H1 (cell line): ENCODE measurements around the gene COL2A1. TPM values are rescaled to one million over a fixed set of nuclear protein-coding genes. Genes with fewer than 3 reads are reported as not detected.

Experiments used
- CTCF ChIA-PET: fragments of 300-600 bp; sonication (Branson Sonifier 250); formaldehyde crosslinking; loops from one replicate; lab custom pipeline; 2021; ENCODE audit not compliant: partially characterized antibody; lab: Charles Lee
- POLR2A ChIA-PET: fragments of 300-600 bp; sonication (Branson Sonifier 250); formaldehyde crosslinking; loops from one replicate; lab custom pipeline; 2021; ENCODE audit warnings: inconsistent platforms; ENCODE audit not compliant: partially characterized antibody; lab: Charles Lee
- DNase-seq, 2 experiments: peaks; one replicate each; pipeline versions ENCODE4 v3.0.0 to v3.0.0-alpha.2; 2010 to 2022; ENCODE audit warnings: low spot score in 2 of 2, low read depth in 1 of 2, mixed read lengths in 1 of 2
- FAIRE-seq: peaks from 2 replicates; lab custom pipeline; 2011; peaks lifted over from hg19 to GRCh38; lab: Jason Lieb, UNC
- H2AFZ ChIP-seq: 2 replicates; pipeline ENCODE4 v1.8.1; 2012; ENCODE audit warnings: low read length, inconsistent platforms
- H2AK5ac ChIP-seq: 2 replicates; pipeline ENCODE4 v1.6.1; 2013; ENCODE audit warnings: low read depth, low read length
- H2BK120ac ChIP-seq: replicated peaks from 2 replicates; pipeline ENCODE3; 2013; ENCODE audit warnings: low read depth, low read length, inconsistent platforms
- H2BK12ac ChIP-seq: 2 replicates; pipeline ENCODE4 v1.6.1; 2013; ENCODE audit warnings: low read depth, low read length
- H2BK15ac ChIP-seq: 2 replicates; pipeline ENCODE4 v1.6.1; 2013; ENCODE audit warnings: low read length
- H2BK20ac ChIP-seq: 2 replicates; pipeline ENCODE4 v1.6.1; 2013; ENCODE audit warnings: low read length
- H2BK5ac ChIP-seq: 2 replicates; pipeline ENCODE4 v1.6.1; 2013; ENCODE audit warnings: low read depth, low read length
- H3K14ac ChIP-seq: 2 replicates; pipeline ENCODE4 v1.6.1; 2013; ENCODE audit warnings: inconsistent platforms; ENCODE audit not compliant: insufficient read length
- H3K18ac ChIP-seq: 2 replicates; pipeline ENCODE4 v1.6.1; 2013; ENCODE audit warnings: low read length; ENCODE audit errors: extremely low read depth
- H3K23ac ChIP-seq: 2 replicates; pipeline ENCODE4 v1.6.1; 2013; ENCODE audit warnings: inconsistent platforms; ENCODE audit not compliant: insufficient read length
- H3K23me2 ChIP-seq: 2 replicates; pipeline ENCODE4 v1.6.1; 2013; ENCODE audit warnings: low read depth, low read length
- H3K27ac ChIP-seq: 2 replicates; pipeline ENCODE4 v1.6.1; 2011; ENCODE audit warnings: low read depth, low read length, inconsistent platforms
- H3K27me3 ChIP-seq, 4 experiments: replicated peaks in 1 of 4; 1 replicate in 1 of 4; 2 replicates in 3 of 4; pipeline versions ENCODE4 v1.6.1 to v1.8.1; 2011 to 2013; ENCODE audit warnings: low read length in 3 of 4, mild to moderate bottlenecking in 3 of 4, inconsistent platforms in 2 of 4, mixed read lengths in 2 of 4, moderate library complexity in 1 of 4; ENCODE audit not compliant: control insufficient read depth in 3 of 4, insufficient read depth in 3 of 4; ENCODE audit errors: extremely low read depth in 1 of 4
- H3K36me3 ChIP-seq, 4 experiments: 2 replicates each; pipeline versions ENCODE4 v1.6.1 to v1.8.1; 2011 to 2013; ENCODE audit warnings: mild to moderate bottlenecking in 4 of 4, low read length in 3 of 4, moderate library complexity in 2 of 4, control low read depth in 1 of 4, inconsistent platforms in 1 of 4; ENCODE audit not compliant: insufficient read depth in 4 of 4, control insufficient read depth in 2 of 4
- H3K4ac ChIP-seq: replicated peaks from 2 replicates; pipeline ENCODE3; 2013; ENCODE audit warnings: low read length, low read depth, mixed read lengths, inconsistent platforms; ENCODE audit not compliant: insufficient read length
- H3K4me1 ChIP-seq, 4 experiments: replicated peaks in 1 of 4; 1 replicate in 1 of 4; 2 replicates in 3 of 4; pipeline versions ENCODE4 v1.6.1 to v1.8.1; 2011 to 2013; ENCODE audit warnings: low read length in 3 of 4, inconsistent platforms in 2 of 4, mixed read lengths in 1 of 4; ENCODE audit not compliant: insufficient read depth in 4 of 4, control insufficient read depth in 3 of 4
- H3K4me2 ChIP-seq, 2 experiments: 2 replicates each; pipeline versions ENCODE4 v1.6.1 to v1.8.1; 2011 to 2013; ENCODE audit warnings: low read depth in 2 of 2, low read length in 2 of 2, control low read depth in 1 of 2, inconsistent platforms in 1 of 2, mild to moderate bottlenecking in 1 of 2; ENCODE audit not compliant: insufficient read depth in 1 of 2
- H3K4me3 ChIP-seq, 4 experiments: fragments of 200-600, 300-600 bp in 1 of 4; sonication (generic), shearing (Covaris generic), sonication (Bioruptor Twin) in 1 of 4; 2 replicates each; pipeline versions ENCODE4 v1.5.1 to v1.8.1; 2011 to 2016; ENCODE audit warnings: low read length in 4 of 4, low read depth in 3 of 4, control low read depth in 2 of 4, inconsistent platforms in 2 of 4, mild to moderate bottlenecking in 2 of 4, mixed read lengths in 1 of 4, moderate library complexity in 1 of 4; ENCODE audit not compliant: insufficient read depth in 2 of 4; ENCODE audit errors: extremely low read depth in 1 of 4
- H3K56ac ChIP-seq: replicated peaks from 2 replicates; pipeline ENCODE3; 2013; ENCODE audit warnings: low read depth, mild to moderate bottlenecking, mixed read lengths, low read length, inconsistent platforms; ENCODE audit not compliant: insufficient read length
- H3K79me1 ChIP-seq: 2 replicates; pipeline ENCODE4 v1.6.1; 2013; ENCODE audit warnings: low read depth, low read length, control low read depth
- H3K79me2 ChIP-seq, 2 experiments: 2 replicates each; pipeline versions ENCODE4 v1.6.1 to v1.8.1; 2012 to 2013; ENCODE audit warnings: low read length in 2 of 2, mild to moderate bottlenecking in 2 of 2, inconsistent platforms in 1 of 2; ENCODE audit not compliant: insufficient read depth in 2 of 2, control insufficient read depth in 1 of 2
- H3K9ac ChIP-seq, 4 experiments: replicated peaks in 1 of 4; 1 replicate in 1 of 4; 2 replicates in 3 of 4; pipeline versions ENCODE4 v1.6.1 to v1.8.1; 2011 to 2013; ENCODE audit warnings: low read depth in 3 of 4, low read length in 3 of 4, control low read depth in 2 of 4, mild to moderate bottlenecking in 2 of 4, moderate library complexity in 2 of 4, inconsistent platforms in 1 of 4; ENCODE audit errors: extremely low read depth in 1 of 4
- H3K9me3 ChIP-seq, 2 experiments: 2 replicates each; pipeline versions ENCODE4 v1.6.1 to v1.8.1; 2012 to 2013; ENCODE audit warnings: mild to moderate bottlenecking in 2 of 2, moderate library complexity in 2 of 2, control low read depth in 1 of 2, inconsistent platforms in 1 of 2, low read depth in 1 of 2, low read length in 1 of 2, mixed read lengths in 1 of 2; ENCODE audit not compliant: insufficient read depth in 2 of 2
- H4K20me1 ChIP-seq, 2 experiments: replicated peaks in 1 of 2; 2 replicates each; pipeline versions ENCODE3 to v1.8.1; 2011 to 2013; ENCODE audit warnings: inconsistent platforms in 2 of 2, low read length in 2 of 2, mild to moderate bottlenecking in 1 of 2; ENCODE audit not compliant: insufficient read depth in 2 of 2, control insufficient read depth in 1 of 2
- H4K5ac ChIP-seq: 2 replicates; pipeline ENCODE4 v1.6.1; 2013; ENCODE audit warnings: low read length, low read depth, mixed read lengths, inconsistent platforms; ENCODE audit not compliant: insufficient read length
- H4K8ac ChIP-seq: 2 replicates; pipeline ENCODE4 v1.8.0; 2013; ENCODE audit warnings: mild to moderate bottlenecking, moderate library complexity, low read length, inconsistent platforms; ENCODE audit not compliant: insufficient read depth; ENCODE audit errors: extremely low read depth
- H4K91ac ChIP-seq: replicated peaks from 2 replicates; pipeline ENCODE3; 2013; ENCODE audit warnings: low read length, mixed read lengths, inconsistent platforms; ENCODE audit not compliant: insufficient read length
- EGR1 ChIP-seq: IDR thresholded peaks from 2 replicates; pipeline ENCODE4 v1.6.1; 2011; ENCODE audit warnings: low read depth, low read length, borderline replicate concordance
- GTF2F1 ChIP-seq: IDR thresholded peaks from 2 replicates; pipeline ENCODE4 v1.6.1; 2012; ENCODE audit warnings: low read depth, low read length, improper control_type of control experiment, borderline replicate concordance
- RAD21 ChIP-seq, 2 experiments: IDR thresholded peaks in 1 of 2; conservative IDR thresholded peaks in 1 of 2; 2 replicates each; pipeline ENCODE4 v1.6.1; 2011; ENCODE audit warnings: low read depth in 2 of 2, low read length in 2 of 2, improper control_type of control experiment in 1 of 2, inconsistent platforms in 1 of 2, mild to moderate bottlenecking in 1 of 2, moderate library complexity in 1 of 2
- SIN3A ChIP-seq, 2 experiments: IDR thresholded peaks in 1 of 2; conservative IDR thresholded peaks in 1 of 2; 2 replicates each; pipeline ENCODE4 v1.6.1; 2011 to 2012; ENCODE audit warnings: low read length in 2 of 2, improper control_type of control experiment in 1 of 2, low read depth in 1 of 2, mild to moderate bottlenecking in 1 of 2
- SIRT6 ChIP-seq: IDR thresholded peaks from one replicate; pipeline ENCODE4 v1.7.1; 2012; ENCODE audit warnings: low read length, inconsistent platforms
- SUZ12 ChIP-seq: fragments of 200-600 bp; sonication (generic); IDR thresholded peaks from 2 replicates; pipeline ENCODE4 v1.6.1; 2012; ENCODE audit warnings: mild to moderate bottlenecking, inconsistent platforms, low read length, moderate library complexity, mixed read lengths
- WGBS, 2 experiments: shearing (Covaris generic) in 1 of 2; methylation state at CpG; one replicate each; pipeline versions ENCODE4 v1.1.6 to v1.1.7; 2013 to 2015; ENCODE audit warnings: low lambda C conversion rate in 2 of 2, mixed read lengths in 2 of 2, inconsistent platforms in 1 of 2, low coverage in 1 of 2, missing lambda C conversion rate in 1 of 2; ENCODE audit not compliant: insufficient replicate concordance in 2 of 2, insufficient coverage in 1 of 2, insufficient read length in 1 of 2; ENCODE audit errors: extremely low coverage in 1 of 2, missing lambda C conversion rate in 1 of 2; 5-methylcytosine and 5-hydroxymethylcytosine counted together
- polyA plus RNA-seq, 7 experiments: library from polyadenylated mRNA; depleted of rRNA in 3 of 7; stranded (reverse) in 5 of 7; unstranded in 2 of 7; fragments of >200 nt in 5 of 7; fragments of 200-250 nt in 2 of 7; gene quantifications; 1 replicate in 5 of 7; 2 replicates in 1 of 7; 4 replicates in 1 of 7; pipeline versions ENCODE4 v1.2.1 to v1.2.3, GENCODE V29; 2011 to 2013; ENCODE audit warnings: missing spikeins in 2 of 7, mixed read lengths in 2 of 7
- total RNA-seq: library from RNA; stranded (reverse); fragmentation: NEBNext Ultra II Directional; extraction: Animal tissue kit (Norgen Biotek cat#: 25700); gene quantifications from 2 replicates; pipeline ENCODE4 v1.2.1, GENCODE V29; 2021

Gene COL2A1
- total and polyA plus RNA-seq, 2 of the 8 experiments (the other 6 are each of a cell fraction or from before 2014, with no cell fraction given) = 4.2 to 14.6 TPM

- H3K4me1 ChIP-seq = peaks cover 0 to 7% (median 3%) of the 10 kb centered on the region in 4 experiments; a peak in 4 of 7 replicates
- no peak overlapping the region for H3K27ac ChIP-seq
- no peak overlapping the region for H2AFZ ChIP-seq
- H2BK12ac ChIP-seq = no peak overlapping the region
- no peak overlapping the region for H2AK5ac ChIP-seq
- no peak overlapping the region for H3K23ac ChIP-seq
- no peak overlapping the region for H3K14ac ChIP-seq
- no peak overlapping the region for H4K91ac ChIP-seq
- H2BK5ac ChIP-seq = no peak overlapping the region
- no peaks in the 10 kb centered on the region for H3K36me3 ChIP-seq
- H3K18ac ChIP-seq = no peak overlapping the region
- DNase-seq = no peak
- H3K27me3 ChIP-seq = peaks cover 0 to 21% (median 6%) of the 10 kb centered on the region in 4 experiments; a peak in 4 of 7 replicates
- no peak overlapping the region for H3K4me2 ChIP-seq
- no peaks in the 10 kb centered on the region for H3K79me2 ChIP-seq
- H2BK20ac ChIP-seq = no peak overlapping the region
- H2BK15ac ChIP-seq = no peak overlapping the region
- no peak overlapping the region for H4K5ac ChIP-seq
- TF ChIP-seq SIN3A (conservative IDR thresholded peaks at IDR 0.05 in 1 of 2, IDR thresholded peaks at IDR 0.05 in 1 of 2; ENCODE audit: low read depth in 1 of 2, low read length in 2 of 2) (no peak), SIRT6 (no peak), SUZ12 (no peak), GTF2F1 (no peak), EGR1 (no peak), RAD21 (IDR thresholded peaks at IDR 0.05 in 1 of 2, conservative IDR thresholded peaks at IDR 0.05 in 1 of 2; ENCODE audit: low read depth in 2 of 2, low read length in 2 of 2) (peak in 1 of 2 experiments; percentile 18; a peak in 1 of 4 replicates)
- TF ChIP-seq, all 59 proteins: peak for 1
- ChIA-PET CTCF (interaction anchor here (0.6 to 2.6 kb wide), 9 partner anchors 9 to 171 kb away, joined by 3 to 9 read pairs (median 7); partner anchors contain the start of genes HDAC7 and TMEM106C), POLR2A (interaction anchor here (0.7 to 1.2 kb wide), 2 partner anchors 9 to 129 kb away, joined by 3 to 4 read pairs; partner anchors contain the start of gene PFKM)
- Histone ChIP-seq H3K4me3 (no peak overlapping the region), H3K79me1 (no peaks in the 10 kb centered on the region), H3K23me2 (no peaks in the 10 kb centered on the region; the same call in 1 of the 2 replicates), H3K4ac (no peak overlapping the region), H4K20me1 (peaks cover 0 to 2% of the 10 kb centered on the region in 2 experiments), H4K8ac (no peak overlapping the region), H3K9ac (no peak overlapping the region), H3K56ac (no peak overlapping the region), H3K9me3 (no peaks in the 10 kb centered on the region), H2BK120ac (no peak overlapping the region)
- 88% methylated on average over 7 of the region's 7 CpGs; no CpG with 5 or more reads in 1 of the 2 experiments for WGBS, 2 experiments
- FAIRE-seq = no peak
Observed at GRCh38 chr12:47990351-47991105, 13.7 kb downstream of the COL2A1 start.
